Activated T-cell treated with anti-CD3 and anti-CD28 coated beads, Interleukin-2, amount 50 U/mL, for 24 hours (primary cell): Measurements from ENCODE around the gene AGTR1.
"Not testable (repeated sequence)": the region's sequence is repeated elsewhere in the genome, so short reads cannot be mapped to it uniquely, and the experiment has no call there.

Experiments used
- DNase-seq: peaks from one replicate; pipeline ENCODE4 v3.0.0-alpha.2; 2020
- H3K27ac Mint-ChIP-seq: 2 replicates; pipeline ENCODE4 v1.8.0; 2020; ENCODE audit warnings: mild to moderate bottlenecking, mixed read lengths
- H3K27me3 Mint-ChIP-seq: 2 replicates; pipeline ENCODE4 v1.8.0; 2020; ENCODE audit warnings: mixed read lengths
- H3K36me3 Mint-ChIP-seq: 2 replicates; pipeline ENCODE4 v1.8.0; 2020; ENCODE audit warnings: low read depth, mixed read lengths
- H3K4me1 Mint-ChIP-seq: 2 replicates; pipeline ENCODE4 v1.8.0; 2020; ENCODE audit warnings: low read depth, mixed read lengths
- H3K4me3 Mint-ChIP-seq: 2 replicates; pipeline ENCODE4 v1.8.0; 2020; ENCODE audit warnings: mild to moderate bottlenecking, moderate library complexity, mixed read lengths
- H3K9me3 Mint-ChIP-seq: 2 replicates; pipeline ENCODE4 v1.8.0; 2020; ENCODE audit warnings: mixed read lengths

AGTR1 gene

GRCh38 chr3:148736086-148736485, 38.4 kb downstream of the AGTR1 start:
- H3K27me3 Mint-ChIP-seq, result peaks cover 4% of the 10 kb centered on the region
- DNase-seq, result no peak
- H3K4me1 Mint-ChIP-seq, result no peaks in the 10 kb centered on the region
- H3K9me3 Mint-ChIP-seq, result no peaks in the 10 kb centered on the region
- H3K4me3 Mint-ChIP-seq, result no peak overlapping the region
- no peak overlapping the region for H3K27ac Mint-ChIP-seq
- no peaks in the 10 kb centered on the region for H3K36me3 Mint-ChIP-seq

GRCh38 chr3:148737104-148737530, 39.4 kb downstream of the AGTR1 start:
- H3K4me1 Mint-ChIP-seq, result no peaks in the 10 kb centered on the region
- no peak for DNase-seq
- H3K9me3 Mint-ChIP-seq, result no peaks in the 10 kb centered on the region
- H3K36me3 Mint-ChIP-seq, result no peaks in the 10 kb centered on the region
- no peak overlapping the region for H3K27ac Mint-ChIP-seq
- H3K27me3 Mint-ChIP-seq, result peaks cover 4% of the 10 kb centered on the region
- H3K4me3 Mint-ChIP-seq, result no peak overlapping the region

- no peak for DNase-seq
- H3K36me3 Mint-ChIP-seq, result no peaks in the 10 kb centered on the region
- H3K4me1 Mint-ChIP-seq, result no peaks in the 10 kb centered on the region
- H3K27me3 Mint-ChIP-seq, result peaks cover 4% of the 10 kb centered on the region
- H3K4me3 Mint-ChIP-seq, result no peak overlapping the region
- H3K9me3 Mint-ChIP-seq, result no peaks in the 10 kb centered on the region
- H3K27ac Mint-ChIP-seq, result no peak overlapping the region
Observed at GRCh38 chr3:148739720-148740119, 42.0 kb downstream of the AGTR1 start.

GRCh38 chr3:148740291-148740690, 42.6 kb downstream of the AGTR1 start:
- H3K36me3 Mint-ChIP-seq, result no peaks in the 10 kb centered on the region
- H3K27ac Mint-ChIP-seq, result no peak overlapping the region
- H3K27me3 Mint-ChIP-seq, result peaks cover 4% of the 10 kb centered on the region
- no peaks in the 10 kb centered on the region for H3K9me3 Mint-ChIP-seq
- no peak overlapping the region for H3K4me3 Mint-ChIP-seq
- H3K4me1 Mint-ChIP-seq, result no peaks in the 10 kb centered on the region
- no peak for DNase-seq

GRCh38 chr3:148741219-148741618, 43.5 kb downstream of the AGTR1 start:
- no peaks in the 10 kb centered on the region for H3K36me3 Mint-ChIP-seq

GRCh38 chr3:148742118-148742517, 44.4 kb downstream of the AGTR1 start:
- Mint-ChIP-seq H3K9me3 (no peaks in the 10 kb centered on the region), H3K36me3 (no peaks in the 10 kb centered on the region), H3K27me3 (peaks cover 4% of the 10 kb centered on the region), H3K4me3 (no peak overlapping the region), H3K4me1 (no peaks in the 10 kb centered on the region), H3K27ac (no peak overlapping the region)
- no peak for DNase-seq

More at GRCh38 chr3:148741219-148741618, 43.5 kb downstream of the AGTR1 start:
- Mint-ChIP-seq H3K4me1 (no peaks in the 10 kb centered on the region), H3K27ac (no peak overlapping the region), H3K27me3 (peaks cover 4% of the 10 kb centered on the region), H3K9me3 (no peaks in the 10 kb centered on the region), H3K4me3 (no peak overlapping the region)
- no peak for DNase-seq

GRCh38 chr3:148746053-148746452, 48.4 kb downstream of the AGTR1 start:
- no peaks in the 10 kb centered on the region for H3K4me1 Mint-ChIP-seq
- H3K9me3 Mint-ChIP-seq, result no peaks in the 10 kb centered on the region
- H3K4me3 Mint-ChIP-seq, result no peak overlapping the region
- no peak for DNase-seq
- H3K27ac Mint-ChIP-seq, result no peak overlapping the region
- no peaks in the 10 kb centered on the region for H3K27me3 Mint-ChIP-seq
- no peaks in the 10 kb centered on the region for H3K36me3 Mint-ChIP-seq

- H3K4me3 Mint-ChIP-seq, result no peak overlapping the region
- H3K27me3 Mint-ChIP-seq, result no peaks in the 10 kb centered on the region
- no peaks in the 10 kb centered on the region for H3K4me1 Mint-ChIP-seq
- H3K36me3 Mint-ChIP-seq, result no peaks in the 10 kb centered on the region
- no peak for DNase-seq
- H3K27ac Mint-ChIP-seq, result no peak overlapping the region
- no peaks in the 10 kb centered on the region for H3K9me3 Mint-ChIP-seq
Observed at GRCh38 chr3:148748283-148748682, 50.6 kb downstream of the AGTR1 start.

- no peak overlapping the region for H3K27ac Mint-ChIP-seq
- no peaks in the 10 kb centered on the region for H3K9me3 Mint-ChIP-seq
- H3K4me3 Mint-ChIP-seq, result no peak overlapping the region
- no peaks in the 10 kb centered on the region for H3K36me3 Mint-ChIP-seq
- no peaks in the 10 kb centered on the region for H3K27me3 Mint-ChIP-seq
- DNase-seq, result no peak
- H3K4me1 Mint-ChIP-seq, result no peaks in the 10 kb centered on the region
Observed at GRCh38 chr3:148750296-148750695, 52.6 kb downstream of the AGTR1 start.

GRCh38 chr3:148751461-148751860, 53.8 kb downstream of the AGTR1 start:
- Mint-ChIP-seq H3K27ac (no peak overlapping the region), H3K36me3 (no peaks in the 10 kb centered on the region), H3K4me1 (no peaks in the 10 kb centered on the region), H3K4me3 (no peak overlapping the region), H3K9me3 (no peaks in the 10 kb centered on the region), H3K27me3 (no peaks in the 10 kb centered on the region)
- no peak for DNase-seq

- H3K4me3 Mint-ChIP-seq, H3K9me3 Mint-ChIP-seq, H3K27me3 Mint-ChIP-seq, H3K27ac Mint-ChIP-seq, DNase-seq, H3K36me3 Mint-ChIP-seq, H3K4me1 Mint-ChIP-seq: not testable (repeated sequence)
Observed at GRCh38 chr3:148753385-148753784, 55.7 kb downstream of the AGTR1 start.

- no peak overlapping the region for H3K27ac Mint-ChIP-seq
- no peaks in the 10 kb centered on the region for H3K36me3 Mint-ChIP-seq
- no peaks in the 10 kb centered on the region for H3K9me3 Mint-ChIP-seq
- H3K4me3 Mint-ChIP-seq, result no peak overlapping the region
- no peaks in the 10 kb centered on the region for H3K4me1 Mint-ChIP-seq
- DNase-seq, result no peak
- no peaks in the 10 kb centered on the region for H3K27me3 Mint-ChIP-seq
Observed at GRCh38 chr3:148755570-148755969, 57.9 kb downstream of the AGTR1 start.

- H3K4me3 Mint-ChIP-seq, result no peak overlapping the region
- no peaks in the 10 kb centered on the region for H3K9me3 Mint-ChIP-seq
- no peaks in the 10 kb centered on the region for H3K4me1 Mint-ChIP-seq
- no peak overlapping the region for H3K27ac Mint-ChIP-seq
- no peaks in the 10 kb centered on the region for H3K36me3 Mint-ChIP-seq
- no peak for DNase-seq
- no peaks in the 10 kb centered on the region for H3K27me3 Mint-ChIP-seq
Observed at GRCh38 chr3:148756311-148756710, 58.6 kb downstream of the AGTR1 start.

GRCh38 chr3:148757238-148758215, 59.8 kb downstream of the AGTR1 start:
- Mint-ChIP-seq H3K4me3 (no peak overlapping the region), H3K27me3 (no peaks in the 10 kb centered on the region), H3K4me1 (no peaks in the 10 kb centered on the region), H3K27ac (no peak overlapping the region), H3K9me3 (no peaks in the 10 kb centered on the region), H3K36me3 (no peaks in the 10 kb centered on the region)
- DNase-seq, result no peak

GRCh38 chr3:148758303-148758884, 60.7 kb downstream of the AGTR1 start:
- no peaks in the 10 kb centered on the region for H3K9me3 Mint-ChIP-seq
- no peak overlapping the region for H3K27ac Mint-ChIP-seq
- no peaks in the 10 kb centered on the region for H3K36me3 Mint-ChIP-seq
- no peaks in the 10 kb centered on the region for H3K27me3 Mint-ChIP-seq
- H3K4me3 Mint-ChIP-seq, result no peak overlapping the region
- no peak for DNase-seq
- H3K4me1 Mint-ChIP-seq, result no peaks in the 10 kb centered on the region
